GM12892 (cell line): ENCODE results near the gene UBR3.

Experiments used
- POLR2AphosphoS5 ChIP-seq: IDR thresholded peaks from 2 replicates; pipeline ENCODE4 v1.6.1; 2011; ENCODE audit warnings: low read depth, low read length, control low read depth
- TAF1 ChIP-seq: IDR thresholded peaks from 2 replicates; pipeline ENCODE4 v1.6.1; 2011; ENCODE audit warnings: low read depth, mild to moderate bottlenecking, control low read depth, low read length, borderline replicate concordance

DNA sequence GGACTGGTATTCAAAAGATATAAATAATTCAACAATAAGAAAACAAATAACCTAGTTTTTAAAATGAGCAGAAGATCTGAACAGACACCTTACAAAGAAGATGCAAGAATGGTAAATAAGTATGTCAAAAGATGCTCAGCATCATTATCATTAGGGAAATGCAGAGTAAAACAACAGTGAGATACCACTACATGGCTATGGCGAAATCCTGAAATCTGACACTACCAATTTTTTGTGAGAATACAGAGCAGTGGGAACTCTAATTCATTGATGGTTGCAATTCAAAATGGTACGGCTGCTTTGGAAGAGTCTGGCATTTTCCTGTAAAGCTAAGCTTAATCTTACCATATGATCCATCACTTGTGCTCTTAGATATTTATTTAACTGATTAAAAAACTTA is 151.8 kb downstream of the UBR3 start:
- TF ChIP-seq POLR2AphosphoS5 (no peak), TAF1 (no peak)
